ENCODE data around the gene C10orf90.

Gene C10orf90

DNA sequence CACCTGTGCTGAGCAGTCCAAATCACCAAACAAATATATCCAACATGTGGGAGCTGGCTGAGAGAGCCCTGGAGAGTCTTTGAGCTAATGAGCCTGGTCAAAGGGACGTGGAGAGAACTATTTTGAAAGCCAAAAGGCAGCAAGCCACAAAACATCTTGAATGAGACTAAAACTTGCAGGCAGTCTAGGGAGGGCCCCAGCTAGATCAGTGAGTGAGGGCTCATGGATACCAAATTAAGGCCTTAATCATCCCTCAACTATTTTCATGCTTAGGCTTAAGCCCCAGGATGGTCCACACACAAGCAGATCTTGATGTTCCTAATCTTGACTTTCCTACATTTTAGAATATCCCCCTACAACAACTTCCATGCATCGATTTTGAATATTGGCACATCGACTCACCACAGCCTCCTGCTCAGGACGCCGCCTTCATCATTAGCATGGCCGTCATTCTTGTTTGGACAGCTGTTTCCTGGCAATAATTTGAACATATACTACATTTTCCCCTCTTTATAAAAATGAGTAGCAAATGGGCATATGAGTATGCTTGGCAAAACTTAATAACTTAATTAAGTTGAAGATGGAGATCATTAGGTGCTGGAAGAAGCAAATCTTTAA lies 195.3 kb downstream of the C10orf90 start:
- no peak overlapping the region for H3K4me2 ChIP-seq (ENCODE audit: low read depth, low read length, poor library complexity, severe bottlenecking)
- no peak overlapping the region for H3K9ac ChIP-seq (ENCODE audit: low read length)
- no peaks in the 10 kb centered on the region for H3K79me2 ChIP-seq (ENCODE audit: insufficient read depth, low read length)
- H3F3A ChIP-seq (ENCODE audit: insufficient read depth) = no peaks in the 10 kb centered on the region
- H4K20me1 ChIP-seq (ENCODE audit: low read depth, low read length) = no peaks in the 10 kb centered on the region
- H2AFZ ChIP-seq (ENCODE audit: low read depth, low read length, severe bottlenecking) = no peak overlapping the region
- no peaks in the 10 kb centered on the region for H3K9me2 ChIP-seq (replicated peaks; ENCODE audit: insufficient read depth, low read length)
- H3K27me3 ChIP-seq (ENCODE audit: low read length) = no peaks in the 10 kb centered on the region
- H3K9me3 ChIP-seq (ENCODE audit: insufficient read depth, low read length) = no peaks in the 10 kb centered on the region
- no peak for TF ChIP-seq EZH2phosphoT487 (conservative IDR thresholded peaks at IDR 0.05; ENCODE audit: low read length)
- TF ChIP-seq, protein P1, sequence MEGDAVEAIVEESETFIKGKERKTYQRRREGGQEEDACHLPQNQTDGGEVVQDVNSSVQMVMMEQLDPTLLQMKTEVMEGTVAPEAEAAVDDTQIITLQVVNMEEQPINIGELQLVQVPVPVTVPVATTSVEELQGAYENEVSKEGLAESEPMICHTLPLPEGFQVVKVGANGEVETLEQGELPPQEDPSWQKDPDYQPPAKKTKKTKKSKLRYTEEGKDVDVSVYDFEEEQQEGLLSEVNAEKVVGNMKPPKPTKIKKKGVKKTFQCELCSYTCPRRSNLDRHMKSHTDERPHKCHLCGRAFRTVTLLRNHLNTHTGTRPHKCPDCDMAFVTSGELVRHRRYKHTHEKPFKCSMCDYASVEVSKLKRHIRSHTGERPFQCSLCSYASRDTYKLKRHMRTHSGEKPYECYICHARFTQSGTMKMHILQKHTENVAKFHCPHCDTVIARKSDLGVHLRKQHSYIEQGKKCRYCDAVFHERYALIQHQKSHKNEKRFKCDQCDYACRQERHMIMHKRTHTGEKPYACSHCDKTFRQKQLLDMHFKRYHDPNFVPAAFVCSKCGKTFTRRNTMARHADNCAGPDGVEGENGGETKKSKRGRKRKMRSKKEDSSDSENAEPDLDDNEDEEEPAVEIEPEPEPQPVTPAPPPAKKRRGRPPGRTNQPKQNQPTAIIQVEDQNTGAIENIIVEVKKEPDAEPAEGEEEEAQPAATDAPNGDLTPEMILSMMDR (IDR thresholded peaks at IDR 0.05; ENCODE audit: insufficient read depth, low read length, poor library complexity, severe bottlenecking) = no peak
- H3K4me3 ChIP-seq (ENCODE audit: insufficient read depth, low read length, poor library complexity, severe bottlenecking) = no peak overlapping the region
- H3K27ac ChIP-seq (ENCODE audit: low read depth, low read length) = no peak overlapping the region
- no peaks in the 10 kb centered on the region for H3K36me3 ChIP-seq (ENCODE audit: low read length)

DNA sequence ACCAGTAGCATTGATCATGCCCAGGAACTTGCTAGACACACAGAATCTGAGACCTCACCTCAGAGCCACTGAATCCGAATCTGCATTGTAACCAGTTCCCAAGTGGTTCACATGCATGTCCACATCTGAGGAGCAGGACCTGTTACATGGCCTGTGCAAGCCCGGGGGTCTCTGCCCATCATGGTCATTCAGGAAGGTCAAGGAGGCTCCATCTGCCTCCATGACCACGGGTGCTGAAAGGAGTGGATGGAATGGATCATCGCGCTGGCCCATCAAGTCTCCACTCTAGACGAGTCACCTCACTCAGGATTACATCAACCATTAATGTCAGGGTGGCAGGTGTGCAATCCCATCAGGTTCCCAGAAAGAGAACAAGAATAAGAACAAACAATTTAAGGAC lies 196.5 kb downstream of the C10orf90 start:
- Histone ChIP-seq H3K9me3 (ENCODE audit: insufficient read depth, low read length) (no peaks in the 10 kb centered on the region), H3F3A (ENCODE audit: insufficient read depth) (no peaks in the 10 kb centered on the region), H3K27ac (ENCODE audit: low read depth, low read length) (no peak overlapping the region), H3K4me3 (ENCODE audit: insufficient read depth, low read length, poor library complexity, severe bottlenecking) (no peak overlapping the region), H3K79me2 (ENCODE audit: insufficient read depth, low read length) (no peaks in the 10 kb centered on the region), H3K9me2 (replicated peaks; ENCODE audit: insufficient read depth, low read length) (no peaks in the 10 kb centered on the region), H4K20me1 (ENCODE audit: low read depth, low read length) (no peaks in the 10 kb centered on the region), H3K4me2 (ENCODE audit: low read depth, low read length, poor library complexity, severe bottlenecking) (no peak overlapping the region), H3K27me3 (ENCODE audit: low read length) (no peaks in the 10 kb centered on the region), H2AFZ (ENCODE audit: low read depth, low read length, severe bottlenecking) (no peak overlapping the region), H3K9ac (ENCODE audit: low read length) (no peak overlapping the region), H3K36me3 (ENCODE audit: low read length) (no peaks in the 10 kb centered on the region)
- no peak for TF ChIP-seq EZH2phosphoT487 (conservative IDR thresholded peaks at IDR 0.05; ENCODE audit: low read length)
- TF ChIP-seq, protein P1 (IDR thresholded peaks at IDR 0.05; ENCODE audit: insufficient read depth, low read length, poor library complexity, severe bottlenecking) = no peak

DNA sequence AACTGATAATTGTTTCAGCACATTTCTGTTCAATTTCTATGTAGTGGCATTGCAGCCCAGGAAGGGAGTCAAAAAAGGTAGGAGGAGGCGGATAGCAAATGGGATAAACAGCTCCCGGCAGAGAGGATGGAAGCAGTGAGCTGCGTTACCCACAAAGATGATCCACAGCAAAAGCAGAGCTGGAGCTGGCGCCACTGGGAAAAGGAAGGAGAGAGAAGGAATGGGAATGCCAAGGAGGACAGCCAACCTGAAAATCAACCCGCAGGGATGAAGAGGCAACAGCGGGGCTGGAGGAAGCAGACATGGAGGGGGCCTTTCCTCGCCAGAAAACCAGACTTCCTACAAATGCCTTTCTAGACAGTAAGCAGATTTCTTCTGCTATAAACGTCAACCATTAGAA lies 199.5 kb downstream of the C10orf90 start:
- H3F3A ChIP-seq (ENCODE audit: insufficient read depth) = no peaks in the 10 kb centered on the region
- H3K27me3 ChIP-seq (ENCODE audit: low read length) = no peaks in the 10 kb centered on the region
- no peaks in the 10 kb centered on the region for H4K20me1 ChIP-seq (ENCODE audit: low read depth, low read length)
- H3K36me3 ChIP-seq (ENCODE audit: low read length) = no peaks in the 10 kb centered on the region
- H2AFZ ChIP-seq (ENCODE audit: low read depth, low read length, severe bottlenecking) = no peak overlapping the region
- H3K9me3 ChIP-seq (ENCODE audit: insufficient read depth, low read length) = no peaks in the 10 kb centered on the region
- H3K79me2 ChIP-seq (ENCODE audit: insufficient read depth, low read length) = no peaks in the 10 kb centered on the region
- no peak overlapping the region for H3K9ac ChIP-seq (ENCODE audit: low read length)
- H3K4me2 ChIP-seq (ENCODE audit: low read depth, low read length, poor library complexity, severe bottlenecking) = no peak overlapping the region
- no peak overlapping the region for H3K4me3 ChIP-seq (ENCODE audit: insufficient read depth, low read length, poor library complexity, severe bottlenecking)
- TF ChIP-seq EZH2phosphoT487 (conservative IDR thresholded peaks at IDR 0.05; ENCODE audit: low read length) = no peak
- TF ChIP-seq, protein P1 (IDR thresholded peaks at IDR 0.05; ENCODE audit: insufficient read depth, low read length, poor library complexity, severe bottlenecking) = no peak
- no peaks in the 10 kb centered on the region for H3K9me2 ChIP-seq (replicated peaks; ENCODE audit: insufficient read depth, low read length)
- H3K27ac ChIP-seq (ENCODE audit: low read depth, low read length) = no peak overlapping the region

Measured in SU-DHL-6 (cell line).